ENCODE data around the gene UBE2J2.

GRCh38 chr1:1244192-1244811 is 29.4 kb downstream of the UBE2J2 start:
- TF ChIP-seq POLR2A (IDR thresholded peaks at IDR 0.05; ENCODE audit: low read depth, low read length) (no peak), EZH2 (IDR thresholded peaks at IDR 0.05; ENCODE audit: borderline replicate concordance, low read depth, low read length, severe bottlenecking) (no peak)
- TF ChIP-seq, protein P1, sequence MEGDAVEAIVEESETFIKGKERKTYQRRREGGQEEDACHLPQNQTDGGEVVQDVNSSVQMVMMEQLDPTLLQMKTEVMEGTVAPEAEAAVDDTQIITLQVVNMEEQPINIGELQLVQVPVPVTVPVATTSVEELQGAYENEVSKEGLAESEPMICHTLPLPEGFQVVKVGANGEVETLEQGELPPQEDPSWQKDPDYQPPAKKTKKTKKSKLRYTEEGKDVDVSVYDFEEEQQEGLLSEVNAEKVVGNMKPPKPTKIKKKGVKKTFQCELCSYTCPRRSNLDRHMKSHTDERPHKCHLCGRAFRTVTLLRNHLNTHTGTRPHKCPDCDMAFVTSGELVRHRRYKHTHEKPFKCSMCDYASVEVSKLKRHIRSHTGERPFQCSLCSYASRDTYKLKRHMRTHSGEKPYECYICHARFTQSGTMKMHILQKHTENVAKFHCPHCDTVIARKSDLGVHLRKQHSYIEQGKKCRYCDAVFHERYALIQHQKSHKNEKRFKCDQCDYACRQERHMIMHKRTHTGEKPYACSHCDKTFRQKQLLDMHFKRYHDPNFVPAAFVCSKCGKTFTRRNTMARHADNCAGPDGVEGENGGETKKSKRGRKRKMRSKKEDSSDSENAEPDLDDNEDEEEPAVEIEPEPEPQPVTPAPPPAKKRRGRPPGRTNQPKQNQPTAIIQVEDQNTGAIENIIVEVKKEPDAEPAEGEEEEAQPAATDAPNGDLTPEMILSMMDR (IDR thresholded peaks at IDR 0.05; ENCODE audit: extremely low read depth in 1 of 2, insufficient read depth in 1 of 2, low read depth in 1 of 2, low read length in 2 of 2): no peak
